Endothelial cell (in vitro differentiated cells): ENCODE measurements around the gene RBM12. TPM values are rescaled to one million over a fixed set of nuclear protein-coding genes. Genes with fewer than 3 reads are reported as not detected.

Source experiments
- DNase-seq: peaks from one replicate; pipeline ENCODE4 v3.0.0; 2021; ENCODE audit warnings: low spot score
- H3K27ac Mint-ChIP-seq: one replicate; pipeline ENCODE4 v1.8.0; 2021; ENCODE audit warnings: mixed read lengths, inconsistent platforms; ENCODE audit not compliant: unreplicated experiment
- H3K27me3 Mint-ChIP-seq: one replicate; pipeline ENCODE4 v1.8.0; 2021; ENCODE audit warnings: mild to moderate bottlenecking, moderate library complexity, mixed read lengths, inconsistent platforms; ENCODE audit not compliant: unreplicated experiment
- H3K36me3 Mint-ChIP-seq: one replicate; pipeline ENCODE4 v1.8.0; 2021; ENCODE audit warnings: mild to moderate bottlenecking, low read depth, mixed read lengths, inconsistent platforms; ENCODE audit not compliant: unreplicated experiment
- H3K4me1 Mint-ChIP-seq: one replicate; pipeline ENCODE4 v1.8.0; 2021; ENCODE audit warnings: mild to moderate bottlenecking, mixed read lengths, inconsistent platforms; ENCODE audit not compliant: unreplicated experiment
- H3K4me3 Mint-ChIP-seq: one replicate; pipeline ENCODE4 v1.8.0; 2021; ENCODE audit warnings: mild to moderate bottlenecking, mixed read lengths, inconsistent platforms; ENCODE audit not compliant: unreplicated experiment
- H3K9me3 Mint-ChIP-seq: one replicate; pipeline ENCODE4 v1.8.0; 2021; ENCODE audit warnings: mixed read lengths, inconsistent platforms; ENCODE audit not compliant: unreplicated experiment
- total RNA-seq: library from RNA; stranded (reverse); fragmentation: NEBNext Ultra II Directional; extraction: Animal tissue kit (Norgen Biotek cat#: 25700); gene quantifications from one replicate; pipeline ENCODE4 v1.2.1, GENCODE V29; 2021; ENCODE audit not compliant: unreplicated experiment
- TF ChIP-seq, protein P1 (sequence below): fragments of 200-600 bp; sonication (generic); IDR thresholded peaks from one replicate; pipeline ENCODE4 v1.5.0; 2021; ENCODE audit warnings: antibody characterized with exemption; ENCODE audit not compliant: unreplicated experiment

The RBM12 gene
- total RNA-seq, 1 donor from 2014 or later: 121 TPM

DNA sequence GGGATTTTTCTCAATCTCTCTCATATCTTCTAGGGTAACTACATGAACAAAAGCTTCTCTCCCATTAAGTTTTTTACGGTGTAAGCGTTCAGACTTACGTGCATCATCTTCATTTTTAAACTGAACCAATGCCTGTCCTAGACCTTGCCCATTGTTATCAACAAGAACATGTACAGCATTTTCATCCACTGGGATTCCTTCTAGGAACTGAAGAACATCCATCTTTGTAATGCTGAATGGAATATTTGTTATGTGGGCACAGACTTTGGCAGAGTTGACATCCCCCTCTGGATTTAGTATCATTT, 11.3 kb downstream of the RBM12 start:
- H3K27me3 Mint-ChIP-seq: no peaks in the 10 kb centered on the region
- DNase-seq: no peak
- no peak overlapping the region for H3K27ac Mint-ChIP-seq
- no peaks in the 10 kb centered on the region for H3K9me3 Mint-ChIP-seq
- H3K36me3 Mint-ChIP-seq: peaks cover 3% of the 10 kb centered on the region
- no peak overlapping the region for H3K4me3 Mint-ChIP-seq
- TF ChIP-seq, protein P1, sequence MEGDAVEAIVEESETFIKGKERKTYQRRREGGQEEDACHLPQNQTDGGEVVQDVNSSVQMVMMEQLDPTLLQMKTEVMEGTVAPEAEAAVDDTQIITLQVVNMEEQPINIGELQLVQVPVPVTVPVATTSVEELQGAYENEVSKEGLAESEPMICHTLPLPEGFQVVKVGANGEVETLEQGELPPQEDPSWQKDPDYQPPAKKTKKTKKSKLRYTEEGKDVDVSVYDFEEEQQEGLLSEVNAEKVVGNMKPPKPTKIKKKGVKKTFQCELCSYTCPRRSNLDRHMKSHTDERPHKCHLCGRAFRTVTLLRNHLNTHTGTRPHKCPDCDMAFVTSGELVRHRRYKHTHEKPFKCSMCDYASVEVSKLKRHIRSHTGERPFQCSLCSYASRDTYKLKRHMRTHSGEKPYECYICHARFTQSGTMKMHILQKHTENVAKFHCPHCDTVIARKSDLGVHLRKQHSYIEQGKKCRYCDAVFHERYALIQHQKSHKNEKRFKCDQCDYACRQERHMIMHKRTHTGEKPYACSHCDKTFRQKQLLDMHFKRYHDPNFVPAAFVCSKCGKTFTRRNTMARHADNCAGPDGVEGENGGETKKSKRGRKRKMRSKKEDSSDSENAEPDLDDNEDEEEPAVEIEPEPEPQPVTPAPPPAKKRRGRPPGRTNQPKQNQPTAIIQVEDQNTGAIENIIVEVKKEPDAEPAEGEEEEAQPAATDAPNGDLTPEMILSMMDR: no peak
- H3K4me1 Mint-ChIP-seq: no peaks in the 10 kb centered on the region

DNA sequence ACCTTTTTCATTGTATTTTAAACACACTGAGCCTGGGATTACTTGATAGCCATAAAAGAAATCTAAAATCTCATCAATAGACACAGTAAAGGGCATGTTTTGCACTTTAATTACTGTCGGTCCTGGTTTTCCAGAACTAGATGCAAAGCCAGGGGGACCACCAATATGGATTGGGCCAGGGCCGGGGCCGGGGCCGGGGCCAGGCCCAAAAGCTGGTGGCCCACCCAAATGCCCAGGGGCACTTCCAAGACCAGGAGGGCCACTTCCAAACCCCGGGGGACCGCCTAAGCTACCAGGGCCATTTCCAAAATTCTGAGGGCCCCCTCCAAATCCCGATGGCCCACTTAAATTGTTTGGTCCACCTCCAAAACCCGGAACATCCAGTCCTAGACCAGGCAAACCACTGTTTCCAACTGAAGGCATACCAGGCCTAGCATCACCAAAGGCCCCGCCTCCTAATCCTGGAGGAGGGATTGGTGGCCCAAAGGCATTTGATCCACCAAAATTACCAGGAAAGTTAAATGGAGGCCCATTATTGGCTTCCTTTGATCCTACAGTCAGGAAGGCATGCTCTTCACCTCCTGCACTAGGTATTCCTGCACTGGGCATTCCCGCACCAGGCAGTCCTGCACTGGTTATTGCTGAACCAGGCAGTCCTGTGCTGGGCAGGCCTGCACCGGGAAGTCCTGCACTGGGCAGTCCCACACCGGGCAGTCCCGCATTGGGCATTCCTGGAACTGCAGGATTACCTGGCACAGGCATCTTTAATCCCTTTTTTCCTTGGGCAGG, 11.9 kb downstream of the RBM12 start:
- H3K4me1 Mint-ChIP-seq: no peaks in the 10 kb centered on the region
- no peaks in the 10 kb centered on the region for H3K9me3 Mint-ChIP-seq
- TF ChIP-seq, protein P1: no peak
- peaks cover 3% of the 10 kb centered on the region for H3K36me3 Mint-ChIP-seq
- H3K4me3 Mint-ChIP-seq: no peak overlapping the region
- no peaks in the 10 kb centered on the region for H3K27me3 Mint-ChIP-seq
- H3K27ac Mint-ChIP-seq: no peak overlapping the region
- no peak for DNase-seq

DNA sequence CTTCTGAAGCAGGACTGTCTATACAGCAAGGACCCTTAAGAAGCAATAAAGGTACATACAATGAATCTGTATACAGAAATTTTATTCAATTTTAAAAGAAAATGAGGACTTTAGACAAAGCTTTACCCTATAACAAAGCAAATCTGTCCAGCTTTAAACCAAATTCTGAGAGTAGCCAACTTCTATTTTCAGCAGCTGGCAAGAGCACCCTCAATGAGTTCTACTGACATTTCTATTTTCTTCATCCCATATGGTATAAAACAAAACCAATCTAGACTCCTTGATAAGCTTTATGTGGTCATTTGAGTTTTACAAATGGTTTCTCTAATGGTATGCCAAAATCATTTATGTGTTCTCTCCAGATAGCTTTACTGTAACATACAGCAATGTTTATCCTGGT, 12.7 kb downstream of the RBM12 start:
- Mint-ChIP-seq H3K9me3 (no peaks in the 10 kb centered on the region), H3K27me3 (no peaks in the 10 kb centered on the region)

DNA sequence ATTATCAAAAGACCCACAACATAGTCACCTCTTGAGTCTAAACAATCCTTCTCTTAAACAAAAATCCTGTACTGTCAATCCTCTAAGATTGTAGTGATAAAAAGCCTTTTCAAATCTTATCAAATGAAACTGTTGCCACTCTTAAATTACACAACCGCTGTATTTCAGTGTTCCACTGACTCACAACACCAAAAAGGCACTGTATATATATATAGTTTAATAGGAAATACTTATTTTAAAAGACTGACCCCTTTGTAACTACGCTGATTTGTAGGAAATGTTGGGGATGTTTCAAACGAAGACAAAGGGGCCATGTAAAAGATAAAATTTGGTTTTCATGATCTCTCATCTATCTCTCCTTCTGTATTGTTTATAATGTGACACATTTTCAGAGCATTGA, 14.1 kb downstream of the RBM12 start:
- Mint-ChIP-seq H3K9me3 (no peaks in the 10 kb centered on the region), H3K4me1 (peaks cover 6% of the 10 kb centered on the region), H3K27ac (no peak overlapping the region), H3K27me3 (no peaks in the 10 kb centered on the region), H3K36me3 (peaks cover 3% of the 10 kb centered on the region), H3K4me3 (no peak overlapping the region)
- DNase-seq: no peak
- TF ChIP-seq, protein P1: no peak

More for the DNA sequence above, 12.7 kb downstream of the RBM12 start:
- peaks cover 3% of the 10 kb centered on the region for H3K36me3 Mint-ChIP-seq
- H3K4me1 Mint-ChIP-seq: peaks cover 3% of the 10 kb centered on the region
- H3K27ac Mint-ChIP-seq: no peak overlapping the region
- TF ChIP-seq, protein P1: no peak
- DNase-seq: no peak
- H3K4me3 Mint-ChIP-seq: no peak overlapping the region

DNA sequence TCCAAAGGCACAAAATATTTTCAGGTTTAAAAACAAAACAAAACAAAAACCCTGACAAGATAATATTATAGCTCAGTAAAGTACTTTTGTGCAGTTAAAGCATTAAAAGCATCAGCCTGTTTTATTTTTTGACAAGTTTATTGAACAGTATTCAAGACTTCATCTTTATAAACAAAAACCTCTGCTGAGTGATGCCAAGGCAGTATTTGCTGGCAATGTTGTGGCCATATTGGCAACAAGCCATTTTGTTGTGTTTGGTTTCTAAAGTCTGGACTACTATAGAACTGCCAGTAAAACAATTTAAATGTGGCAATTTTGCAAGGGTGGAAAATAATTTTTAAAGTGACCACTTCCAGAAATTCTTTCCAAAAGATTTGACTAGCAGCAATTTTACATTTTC, 15.9 kb downstream of the RBM12 start:
- TF ChIP-seq, protein P1: no peak
- no peak for DNase-seq
- peaks cover 3% of the 10 kb centered on the region for H3K36me3 Mint-ChIP-seq
- no peak overlapping the region for H3K27ac Mint-ChIP-seq
- no peak overlapping the region for H3K4me3 Mint-ChIP-seq
- H3K4me1 Mint-ChIP-seq: peaks cover 16% of the 10 kb centered on the region
- no peaks in the 10 kb centered on the region for H3K27me3 Mint-ChIP-seq
- no peaks in the 10 kb centered on the region for H3K9me3 Mint-ChIP-seq
